Right renal pelvis (tissue), 4 donors: ENCODE measurements around the gene ANKRD11. TPM values are rescaled to one million over a fixed set of nuclear protein-coding genes. Genes with fewer than 3 reads are reported as not detected.
"Not testable (repeated sequence)": the region's sequence is repeated elsewhere in the genome, so short reads cannot be mapped to it uniquely, and the experiment has no call there.

Experiments used
- DNase-seq, 4 donors: peaks; one replicate each; pipeline ENCODE4 v3.0.0-alpha.2; 2013; ENCODE audit warnings: low read depth in 4 of 4, low spot score in 3 of 4, missing footprints in 1 of 4
- polyA plus RNA-seq, 4 donors: library from polyadenylated mRNA; unstranded; fragments of 120-200 nt; gene quantifications; one replicate each; pipeline ENCODE4 v1.2.1, GENCODE V29; 2013; ENCODE audit not compliant: insufficient read length in 4 of 4

The ANKRD11 gene
- polyA plus RNA-seq, 4 donors: 90.2 to 101 (median 96.6) TPM

GRCh38 chr16:89335803-89336485 lies 154.4 kb downstream of the ANKRD11 start:
- no peak for DNase-seq

- DNase-seq: no peak
Observed at GRCh38 chr16:89334988-89335802, 155.2 kb downstream of the ANKRD11 start.

GRCh38 chr16:89334461-89334860 lies 155.9 kb downstream of the ANKRD11 start:
- DNase-seq: no peak

- DNase-seq: no peak
Observed at GRCh38 chr16:89334050-89334449, 156.3 kb downstream of the ANKRD11 start.

GRCh38 chr16:89333401-89334001 lies 156.9 kb downstream of the ANKRD11 start:
- not testable (repeated sequence) for DNase-seq

GRCh38 chr16:89332902-89333245 lies 157.5 kb downstream of the ANKRD11 start:
- no peak for DNase-seq

- DNase-seq: no peak
Observed at GRCh38 chr16:89332243-89332901, 158.0 kb downstream of the ANKRD11 start.

- DNase-seq: no peak
Observed at GRCh38 chr16:89331371-89332109, 158.8 kb downstream of the ANKRD11 start.

- no peak for DNase-seq
Observed at GRCh38 chr16:89330177-89330856, 160.0 kb downstream of the ANKRD11 start.

GRCh38 chr16:89329830-89330176 lies 160.6 kb downstream of the ANKRD11 start:
- DNase-seq: not testable (repeated sequence)

GRCh38 chr16:89328412-89329400 lies 161.7 kb downstream of the ANKRD11 start:
- DNase-seq: not testable (repeated sequence)

GRCh38 chr16:89326721-89327120 lies 163.6 kb downstream of the ANKRD11 start:
- DNase-seq: no peak

GRCh38 chr16:89325861-89326471 lies 164.4 kb downstream of the ANKRD11 start:
- DNase-seq: no peak

GRCh38 chr16:89324056-89325010 lies 166.0 kb downstream of the ANKRD11 start:
- DNase-seq: no peak

GRCh38 chr16:89323120-89323960 lies 167.0 kb downstream of the ANKRD11 start:
- no peak for DNase-seq
